GM21381 (cell line): ENCODE results near the gene LRP6.
"Not testable (repeated sequence)": the region's sequence is repeated elsewhere in the genome, so short reads cannot be mapped to it uniquely, and the experiment has no call there.

ENCODE experiments used
- ATAC-seq: cut with Tn5 transposase; IDR thresholded peaks from one replicate; pipeline ENCODE4 v1.9.1; 2021; ENCODE audit warnings: mild to moderate bottlenecking, moderate library complexity; ENCODE audit not compliant: unreplicated experiment

Gene LRP6

DNA sequence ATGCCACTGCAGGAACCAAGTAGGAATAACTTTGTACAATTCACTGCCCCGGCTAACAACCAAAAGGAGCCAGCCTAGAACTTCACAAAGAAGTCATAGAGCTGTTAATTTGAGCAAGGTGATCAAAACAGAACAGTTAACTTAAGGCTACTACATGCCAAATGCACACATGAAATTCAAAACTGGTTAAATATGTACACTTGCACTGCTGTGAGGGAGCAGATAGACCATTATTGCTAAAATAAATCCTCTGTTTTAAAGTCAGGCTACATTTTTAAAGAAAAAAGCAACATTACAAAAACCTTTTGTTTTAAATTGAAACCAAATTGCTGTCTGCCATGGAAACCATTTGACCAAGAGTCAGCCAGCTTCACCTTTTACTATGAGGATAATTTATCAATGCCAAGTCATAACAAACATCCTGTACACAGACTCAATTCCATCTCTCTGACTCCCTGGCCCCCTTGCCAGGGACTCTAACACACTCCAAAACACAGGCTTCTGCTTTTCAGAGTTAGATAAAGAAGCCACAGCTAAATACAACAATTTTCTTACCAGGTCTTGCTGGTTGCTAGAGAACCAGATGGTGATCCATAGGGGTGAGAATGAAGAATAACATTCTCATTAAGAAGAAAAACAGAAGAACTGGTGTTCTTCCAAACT, 84.0 kb downstream of the LRP6 start:
- no peak for ATAC-seq

DNA sequence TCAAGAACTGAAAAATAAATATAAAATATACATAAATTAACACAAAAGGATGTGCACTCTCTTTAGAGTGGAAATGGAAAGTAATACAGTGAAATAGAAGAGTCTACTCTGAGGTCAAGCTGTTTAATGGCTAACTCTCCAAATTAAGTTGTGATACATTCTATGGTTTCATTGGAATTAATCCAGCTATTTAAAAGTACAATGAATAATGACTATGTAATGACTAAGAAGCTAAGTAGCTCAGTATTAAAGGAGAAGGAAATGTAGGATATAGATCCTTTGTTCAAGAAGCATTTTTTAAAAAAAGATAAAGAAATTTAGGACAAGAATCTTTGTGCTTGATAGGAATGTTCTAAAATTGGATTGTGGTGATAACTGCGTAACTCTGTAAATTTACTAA, 85.3 kb downstream of the LRP6 start:
- no peak for ATAC-seq

DNA sequence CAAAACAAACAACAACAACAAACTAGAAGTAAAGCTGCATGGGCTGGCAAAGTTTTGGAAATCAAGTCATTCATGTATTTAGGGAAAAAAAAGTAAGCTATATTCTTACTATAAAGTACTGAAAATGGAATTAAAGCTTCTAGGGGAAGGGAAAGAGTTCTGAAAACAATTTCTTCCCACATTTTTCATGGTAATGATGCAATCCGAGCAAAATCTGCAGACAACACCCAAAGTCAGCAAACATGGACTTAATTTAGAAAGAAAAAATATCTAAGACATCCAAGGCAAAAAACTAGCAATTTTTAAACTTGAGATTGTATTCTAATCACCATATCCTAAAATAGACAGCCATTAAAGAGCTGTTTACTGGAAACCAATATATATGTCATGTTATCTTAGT, 86.3 kb downstream of the LRP6 start:
- no peak for ATAC-seq

DNA sequence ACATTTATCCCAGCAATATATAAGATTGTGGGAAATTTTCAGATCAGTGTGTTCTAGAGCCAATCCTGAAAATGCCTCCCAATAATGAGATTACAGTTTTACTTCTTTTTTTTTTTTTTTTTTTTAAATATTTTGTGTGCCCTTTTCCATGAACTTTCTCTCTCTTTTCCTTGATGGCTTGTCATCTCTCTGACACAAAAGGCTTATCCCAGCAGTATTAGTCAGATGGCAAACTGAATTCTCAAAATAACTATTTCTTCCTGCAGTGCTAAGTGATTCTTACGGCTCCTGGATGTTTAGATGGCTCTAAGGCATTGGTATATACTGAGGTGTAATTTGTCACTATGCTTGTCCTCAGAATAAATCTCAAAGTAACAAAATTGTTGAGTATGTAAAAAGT, 86.7 kb downstream of the LRP6 start:
- ATAC-seq, result no peak

DNA sequence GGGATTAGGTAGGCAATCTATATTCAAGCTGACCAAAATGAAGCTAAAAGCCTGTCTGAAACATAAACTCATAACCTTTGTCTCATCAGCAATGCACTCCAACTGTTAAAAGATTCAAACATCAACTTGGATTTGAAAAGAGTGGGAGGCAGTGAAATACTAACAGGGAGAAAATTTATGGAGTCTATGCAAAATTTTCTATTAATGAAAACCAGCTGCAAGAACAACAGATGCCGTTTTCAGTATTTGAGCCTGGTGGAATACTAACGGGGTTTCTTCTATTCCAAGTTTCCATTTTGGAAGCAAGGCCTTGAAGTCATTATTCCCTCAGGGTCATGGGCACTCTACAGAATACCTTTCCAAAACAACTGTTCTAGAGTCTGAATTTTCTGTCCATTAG, 88.3 kb downstream of the LRP6 start:
- ATAC-seq, result no peak

DNA sequence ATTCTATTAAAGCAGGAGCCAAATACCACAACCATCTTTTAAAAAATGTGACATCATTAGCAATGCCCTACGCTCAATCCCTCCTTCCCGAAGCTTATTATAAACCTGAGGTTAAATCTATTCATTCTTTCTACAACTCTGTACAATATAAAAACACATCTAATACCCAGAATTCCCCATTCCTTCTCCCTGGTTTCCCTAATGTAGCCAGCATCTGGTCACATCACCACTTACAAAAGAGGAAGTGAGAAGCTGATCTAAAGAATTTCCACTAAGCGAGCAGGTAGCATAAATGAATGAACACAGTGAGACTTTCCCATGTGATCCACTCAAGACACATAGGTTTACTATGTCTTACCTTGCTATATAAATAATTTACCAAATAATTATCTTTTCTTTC, 90.4 kb downstream of the LRP6 start:
- no peak for ATAC-seq

DNA sequence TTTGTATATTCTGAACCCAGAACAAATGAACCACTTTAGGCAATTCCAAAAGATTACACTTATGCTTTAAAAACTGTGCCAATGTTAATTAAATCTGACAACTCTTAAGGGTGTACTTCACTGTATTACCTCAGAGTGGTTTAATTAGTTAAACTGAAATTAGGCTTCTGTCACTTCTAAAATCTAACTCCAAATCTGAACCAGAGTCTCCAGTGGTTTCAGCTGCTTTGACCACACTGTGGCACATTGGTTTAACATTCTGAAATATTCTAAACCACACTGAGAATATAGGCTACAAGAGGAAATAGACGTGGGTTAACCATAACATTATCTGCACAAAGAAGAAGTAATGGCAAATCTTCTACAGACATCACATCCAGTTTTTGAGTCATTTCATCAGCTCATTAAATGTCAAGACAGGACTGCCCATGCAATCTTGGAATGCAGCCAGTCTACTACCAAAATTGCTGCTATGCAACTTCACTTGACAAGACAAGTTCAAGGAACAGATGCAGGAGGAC, 94.8 kb downstream of the LRP6 start:
- peak; percentile 79 for ATAC-seq

DNA sequence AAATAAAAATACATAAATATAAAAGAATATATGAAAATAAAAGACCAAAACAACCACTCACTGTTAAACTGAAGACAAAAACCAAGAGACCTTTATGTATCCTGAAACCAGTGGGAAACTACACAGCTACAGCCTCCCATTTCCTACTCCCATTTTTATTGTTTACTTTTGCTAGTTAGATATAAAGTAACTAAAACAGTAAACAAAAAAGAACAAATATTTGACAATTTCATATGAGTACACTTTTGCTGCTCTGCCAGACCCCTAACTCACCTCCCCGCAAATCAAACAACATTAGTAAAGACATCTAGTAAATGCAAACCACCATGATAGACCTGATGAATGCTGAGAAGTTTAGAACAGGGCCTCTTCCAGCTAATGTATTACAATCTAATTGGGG, 99.0 kb downstream of the LRP6 start:
- ATAC-seq, result no peak

DNA sequence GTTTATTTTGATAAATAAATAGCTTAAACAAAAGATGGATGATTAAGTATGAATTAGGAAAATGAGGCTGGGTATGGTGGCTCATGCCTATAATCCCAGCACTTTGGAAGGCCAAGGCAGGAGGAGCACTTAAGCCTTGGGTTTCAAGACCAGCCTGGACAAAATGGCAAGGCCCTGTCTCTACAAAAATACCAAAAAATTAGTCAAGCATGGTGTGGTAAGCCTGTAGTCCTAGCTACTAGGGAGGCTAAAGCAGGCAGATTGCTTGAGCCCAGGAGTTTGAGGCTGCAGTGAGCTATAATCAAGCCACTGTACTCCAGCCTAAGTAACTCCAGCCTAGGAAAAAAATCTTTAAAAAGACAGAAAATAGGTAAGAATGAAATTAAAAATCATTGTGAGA, 100.1 kb downstream of the LRP6 start:
- no peak for ATAC-seq

DNA sequence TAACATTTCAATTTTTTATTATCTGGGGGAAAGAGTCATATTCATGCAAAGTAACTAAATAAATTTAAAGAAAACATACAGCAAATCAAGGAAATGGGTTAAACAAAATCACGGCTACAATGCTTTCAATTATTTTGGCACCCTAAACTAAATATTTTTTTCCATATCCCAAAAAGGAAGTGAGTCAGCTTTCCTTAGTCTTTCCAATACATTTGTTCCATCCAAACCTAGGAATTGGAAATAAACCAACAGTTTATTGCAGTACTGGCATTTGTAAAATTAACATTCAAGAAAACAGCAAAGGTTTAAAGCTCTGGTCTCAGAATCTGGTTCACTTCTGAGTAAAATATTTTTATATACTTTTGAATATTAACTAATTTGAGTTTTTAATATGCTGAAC, 106.9 kb downstream of the LRP6 start:
- ATAC-seq, result no peak

DNA sequence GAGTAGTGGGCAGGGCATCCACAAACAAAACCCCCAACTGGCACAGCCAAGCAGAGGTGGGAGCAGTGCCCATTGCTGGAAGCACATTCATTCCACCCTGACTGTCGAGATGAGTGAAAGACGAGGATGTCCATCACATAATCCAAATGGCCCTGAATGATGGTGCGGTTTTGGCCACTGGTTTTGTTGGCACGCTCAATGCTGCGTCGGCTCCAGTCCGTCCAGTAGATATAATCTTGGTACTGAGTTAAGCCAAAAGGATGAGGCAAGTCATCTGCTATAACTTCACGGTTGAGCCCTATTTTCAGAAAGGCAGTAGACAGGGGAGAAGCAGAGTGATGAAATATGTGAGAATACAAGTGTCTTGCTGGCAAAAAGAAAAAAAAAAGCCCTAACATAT, 108.0 kb downstream of the LRP6 start:
- no peak for ATAC-seq

DNA sequence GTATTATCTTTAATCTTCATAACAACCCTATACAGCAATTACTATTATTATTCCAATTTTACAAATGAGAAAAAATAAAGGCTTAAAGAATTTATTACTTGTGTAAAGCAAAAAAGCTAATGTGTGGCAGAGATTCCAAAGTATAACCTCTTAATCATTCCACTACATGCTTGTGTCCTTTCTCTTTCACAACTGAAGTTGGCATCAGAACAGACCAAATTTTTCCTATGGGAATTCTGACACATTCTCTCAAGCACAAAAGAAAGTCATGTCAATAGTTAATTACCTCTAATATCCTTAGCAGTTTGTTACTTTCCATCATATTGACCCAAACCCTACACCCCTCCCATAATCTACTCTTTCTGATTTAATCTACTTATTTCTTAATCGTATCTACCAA, 109.4 kb downstream of the LRP6 start:
- ATAC-seq, result no peak

DNA sequence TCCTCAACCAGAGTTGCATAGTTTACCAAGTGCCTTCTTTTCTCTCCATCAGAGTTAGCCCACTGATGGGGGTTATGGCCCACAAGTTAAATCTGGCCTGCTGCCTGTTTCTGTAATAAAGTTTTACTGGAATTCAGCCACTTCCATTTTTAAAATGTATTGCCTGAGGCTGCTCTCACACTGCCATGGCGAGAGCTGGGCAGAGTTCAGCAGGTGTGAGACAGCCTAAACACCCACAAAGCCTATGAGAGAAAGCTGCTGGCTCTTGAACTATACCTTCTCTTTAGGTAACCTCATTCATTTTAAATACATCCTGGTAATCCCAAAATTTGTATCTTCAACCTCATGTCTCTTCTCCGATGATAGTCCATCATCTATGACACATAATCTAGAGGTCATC, 110.0 kb downstream of the LRP6 start:
- no peak for ATAC-seq

DNA sequence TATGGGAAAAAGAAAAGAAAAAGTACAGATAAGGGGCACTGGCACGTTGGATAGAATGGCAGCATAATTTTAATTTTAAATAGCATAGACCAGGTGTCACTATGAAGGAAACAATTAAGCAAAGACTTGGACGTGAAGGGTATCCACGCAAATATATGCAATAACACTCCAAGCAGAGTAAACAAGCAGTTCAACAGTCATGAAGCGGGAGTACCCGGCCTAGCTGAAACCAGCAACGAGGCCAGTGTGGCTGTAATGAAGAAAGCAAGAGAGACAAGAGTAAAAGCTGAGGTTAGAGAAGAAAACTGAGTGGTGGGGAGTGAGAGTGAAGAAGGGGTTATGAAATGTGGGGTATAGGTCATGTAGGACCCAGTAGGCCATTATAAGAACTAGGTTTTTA, 110.7 kb downstream of the LRP6 start:
- no peak for ATAC-seq

DNA sequence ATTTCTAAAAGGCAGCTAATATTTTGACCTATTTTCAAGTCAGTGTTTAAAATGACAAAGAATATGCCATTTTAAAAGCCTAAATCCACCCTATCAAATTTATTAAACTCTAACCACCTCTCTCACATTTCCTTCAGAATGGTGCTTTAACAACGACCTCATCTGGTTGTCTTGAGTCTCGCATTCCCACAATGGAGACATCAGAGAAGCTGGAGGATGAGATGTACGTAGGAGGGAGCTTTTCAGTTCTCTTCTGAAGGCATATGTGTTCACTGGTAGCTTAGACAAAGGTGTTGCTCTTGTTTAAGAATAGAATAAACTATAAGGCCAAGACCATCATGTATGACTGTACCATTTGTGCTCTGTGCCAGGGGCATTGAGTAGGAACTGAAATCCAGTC, 113.2 kb downstream of the LRP6 start:
- no peak for ATAC-seq

DNA sequence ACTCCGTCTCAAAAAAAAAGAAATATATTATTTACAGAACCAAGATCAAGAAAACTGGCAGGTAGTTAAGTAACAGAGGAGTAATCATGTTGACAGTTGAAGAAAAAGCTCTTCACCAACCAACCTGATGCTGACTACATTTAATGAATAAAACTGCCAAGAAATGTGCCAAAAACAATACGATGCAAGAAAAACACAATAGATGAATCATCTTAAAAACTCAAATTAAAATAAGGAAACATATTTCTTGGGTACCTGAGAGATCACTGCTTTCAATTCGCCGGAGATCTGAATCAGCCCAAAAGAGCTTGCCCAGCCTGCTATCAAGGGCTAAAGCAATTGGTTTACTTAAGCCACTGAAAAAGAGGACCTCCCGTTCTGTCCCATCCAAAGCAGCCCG, 119.7 kb downstream of the LRP6 start:
- no peak for ATAC-seq

DNA sequence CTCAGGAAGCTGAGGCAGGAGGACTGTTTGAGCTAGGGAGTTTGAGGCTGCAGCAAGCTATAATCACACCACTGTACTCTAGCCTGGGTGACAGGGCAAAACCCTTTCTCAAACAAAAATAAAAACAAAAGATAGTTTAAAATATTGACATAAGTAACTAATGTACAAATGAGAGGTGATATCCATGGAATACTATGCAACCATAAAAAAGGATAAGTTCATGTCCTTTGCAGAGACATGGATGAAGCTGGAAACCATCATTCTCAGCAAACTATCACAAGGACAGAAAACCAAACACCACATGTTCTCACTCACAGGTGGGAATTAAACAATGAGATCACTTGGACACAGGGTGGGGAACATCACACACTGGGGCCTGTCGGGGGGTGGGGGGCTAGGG, 122.3 kb downstream of the LRP6 start:
- ATAC-seq, result not testable (repeated sequence)

DNA sequence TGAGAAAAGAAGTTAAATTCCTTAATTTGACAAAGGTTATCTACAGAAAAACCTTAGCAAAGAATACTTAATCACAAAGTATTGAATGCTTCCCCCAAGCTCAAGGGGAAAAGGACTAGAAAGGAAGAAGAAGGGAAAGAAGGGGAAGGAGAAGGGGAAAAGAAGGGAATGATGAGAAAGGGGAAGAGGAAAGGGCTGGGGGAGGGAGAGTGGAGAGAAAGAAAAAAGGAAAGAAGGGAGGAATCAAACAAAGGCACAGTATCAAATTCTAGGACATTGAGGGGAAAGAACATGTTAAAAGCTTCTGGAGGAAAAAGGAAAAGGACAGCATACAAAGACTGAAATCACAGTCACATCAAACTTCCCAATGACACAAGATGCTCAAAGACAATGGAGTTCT, 125.8 kb downstream of the LRP6 start:
- no peak for ATAC-seq

DNA sequence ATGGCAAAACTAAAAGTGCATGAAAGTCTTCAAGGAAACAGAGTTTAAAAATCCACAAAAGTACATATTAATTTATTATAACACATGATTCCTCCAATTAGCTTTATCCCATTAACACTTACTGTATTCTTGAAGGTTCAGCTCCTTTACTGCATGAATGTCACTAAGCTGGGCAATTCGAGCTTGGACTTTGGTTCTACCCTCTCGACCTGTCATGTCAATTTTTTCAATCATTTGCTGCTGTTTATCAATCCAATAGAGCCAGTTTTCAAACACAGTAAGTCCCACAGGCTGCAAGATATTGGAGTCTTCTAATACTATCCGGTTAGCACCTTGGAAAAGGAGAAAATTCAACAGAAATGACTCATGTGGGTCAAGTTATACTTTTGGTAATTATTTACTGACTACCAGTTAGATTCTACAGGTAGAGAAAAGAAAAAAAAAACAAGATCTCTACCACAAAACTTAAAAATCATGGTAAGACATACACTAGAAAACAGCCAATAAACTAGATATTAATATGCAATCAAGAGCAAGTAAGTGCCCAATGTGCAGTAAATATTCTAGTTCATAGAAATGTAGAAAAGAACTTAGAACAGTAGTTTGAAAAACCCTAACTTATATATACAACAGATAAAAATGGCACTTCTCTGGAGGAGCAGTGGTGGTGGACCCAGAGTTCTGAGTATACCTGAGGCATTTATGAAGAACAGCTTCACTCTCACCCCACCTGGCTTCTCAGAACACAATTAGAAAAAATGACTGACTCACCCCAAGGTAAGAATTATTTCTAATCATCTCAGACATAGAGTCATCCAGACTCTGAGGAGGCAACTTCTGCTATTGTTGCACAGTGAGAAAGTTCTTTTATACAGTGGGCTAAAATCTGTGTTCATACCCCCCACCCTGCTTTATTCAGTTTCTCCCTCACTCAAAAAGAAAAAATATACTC, 128.4 kb downstream of the LRP6 start:
- ATAC-seq, result no peak

DNA sequence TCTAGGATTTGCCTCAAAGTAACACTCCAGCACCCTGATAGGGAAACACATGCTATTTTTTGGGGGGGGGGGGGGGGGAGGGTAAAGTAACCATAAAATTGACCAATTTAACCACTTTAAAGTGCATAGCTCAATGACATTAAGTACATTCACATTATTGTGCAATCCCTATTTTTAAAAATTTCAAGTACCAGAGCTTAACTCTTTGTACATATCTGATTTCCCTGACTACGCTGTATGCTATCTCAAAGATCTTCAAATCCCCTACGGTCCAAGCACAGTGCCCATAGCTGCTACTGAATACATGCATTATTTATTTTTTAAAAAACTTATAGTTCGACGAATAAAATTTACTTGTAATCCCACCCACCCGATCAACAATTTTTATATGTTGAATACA, 133.1 kb downstream of the LRP6 start:
- no peak for ATAC-seq

DNA sequence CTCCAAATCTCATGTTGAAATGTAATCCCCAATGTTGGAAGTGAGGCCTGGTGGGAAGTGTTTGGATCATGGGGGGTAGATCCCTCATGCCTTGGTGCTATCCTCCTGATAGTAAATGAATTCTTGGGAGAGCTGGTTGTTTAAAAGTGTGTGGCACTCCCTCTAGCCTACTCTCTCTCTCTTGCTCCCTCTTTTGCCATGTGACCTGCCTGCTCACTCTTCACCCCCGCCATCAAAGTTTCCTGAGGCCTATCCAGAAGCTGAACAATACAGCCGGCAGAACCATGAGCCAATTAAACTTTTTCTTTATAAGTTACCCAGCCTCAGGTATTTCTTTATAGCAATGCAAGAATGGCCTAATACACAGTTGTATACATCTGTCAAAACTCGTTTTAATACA, 133.6 kb downstream of the LRP6 start:
- no peak for ATAC-seq

DNA sequence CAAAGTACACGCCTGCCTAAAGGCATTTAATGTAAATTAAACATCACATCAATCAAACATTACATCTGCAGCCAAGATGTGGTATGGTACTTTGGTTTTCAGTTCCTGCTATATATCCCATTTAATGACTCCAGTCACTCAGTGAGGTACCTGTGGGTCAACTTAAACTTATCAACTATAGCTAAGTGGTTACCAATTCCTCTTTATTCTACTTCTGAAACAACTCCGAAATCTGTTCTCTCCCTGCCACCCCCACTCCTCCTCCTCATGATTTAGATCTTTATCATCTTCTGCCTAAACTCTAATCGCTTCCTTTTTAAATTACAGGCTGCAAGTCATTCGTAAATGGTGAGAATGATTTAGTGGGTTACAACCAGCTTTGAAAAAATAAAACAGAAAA, 138.2 kb downstream of the LRP6 start:
- ATAC-seq, result no peak
